Fibroblast of peridontal ligament (primary cell): ENCODE data around the gene SLC25A30.
"Not testable (repeated sequence)": the region's sequence is repeated elsewhere in the genome, so short reads cannot be mapped to it uniquely, and the experiment has no call there.

Experiments
- DNase-seq: peaks from one replicate; pipeline ENCODE4 v3.0.0-alpha.2; 2010; ENCODE audit errors: extremely low read depth

Gene SLC25A30

GRCh38 chr13:45368005-45368404 is 50.2 kb downstream of the SLC25A30 start:
- no peak for DNase-seq

- peak; percentile 60 for DNase-seq
These were observed 50.8 kb downstream of the SLC25A30 start for GRCh38 chr13:45367358-45367757.

GRCh38 chr13:45365558-45365885 is 52.7 kb downstream of the SLC25A30 start:
- no peak for DNase-seq

- DNase-seq, result no peak
These were observed 53.2 kb downstream of the SLC25A30 start for GRCh38 chr13:45364876-45365557.

- no peak for DNase-seq
These were observed 55.2 kb downstream of the SLC25A30 start for GRCh38 chr13:45362939-45363338.

GRCh38 chr13:45361596-45362206 is 56.5 kb downstream of the SLC25A30 start:
- peak; percentile 39 for DNase-seq

GRCh38 chr13:45356966-45357672 is 61.1 kb downstream of the SLC25A30 start:
- no peak for DNase-seq

GRCh38 chr13:45353895-45354294 is 64.3 kb downstream of the SLC25A30 start:
- no peak for DNase-seq

GRCh38 chr13:45352031-45352430 is 66.1 kb downstream of the SLC25A30 start:
- DNase-seq, result no peak

- DNase-seq, result no peak
These were observed 68.0 kb downstream of the SLC25A30 start for GRCh38 chr13:45350152-45350551.

- no peak for DNase-seq
These were observed 68.7 kb downstream of the SLC25A30 start for GRCh38 chr13:45349438-45349837.

GRCh38 chr13:45344064-45344463 is 74.1 kb downstream of the SLC25A30 start:
- not testable (repeated sequence) for DNase-seq
